Bone marrow (tissue), 2 donors: ENCODE data around the gene UFM1.
"Not testable (repeated sequence)": the region's sequence is repeated elsewhere in the genome, so short reads cannot be mapped to it uniquely, and the experiment has no call there.

Experiments
- DNase-seq, 2 donors: peaks; one replicate each; lab custom pipeline; 2025; lab: John Stamatoyannopoulos, UW

The UFM1 gene

GRCh38 chr13:38349390-38350113, at the start of gene UFM1:
Gene UFM1, plus strand, starts transcription at chr13:38349851. Its CDS starts 69 bp downstream, at chr13:38349920.
- DNase-seq = peak; percentile 69 to 97

- DNase-seq = no peak
These were observed 48.4 kb upstream of the UFM1 start for GRCh38 chr13:38301236-38301635.

- no peak for DNase-seq
These were observed 45.8 kb upstream of the UFM1 start for GRCh38 chr13:38303816-38304320.

GRCh38 chr13:38308736-38309135, 40.9 kb upstream of the UFM1 start:
- DNase-seq = no peak

GRCh38 chr13:38309397-38309796, 40.3 kb upstream of the UFM1 start:
- no peak for DNase-seq

- DNase-seq = not testable (repeated sequence)
These were observed 38.5 kb upstream of the UFM1 start for GRCh38 chr13:38311175-38311574.

- no peak for DNase-seq
These were observed 33.5 kb upstream of the UFM1 start for GRCh38 chr13:38316129-38316528.

GRCh38 chr13:38321654-38322053, 28.0 kb upstream of the UFM1 start:
- DNase-seq = no peak

GRCh38 chr13:38325426-38325825, 24.2 kb upstream of the UFM1 start:
- no peak for DNase-seq

GRCh38 chr13:38328699-38329098, 21.0 kb upstream of the UFM1 start:
- DNase-seq = no peak

GRCh38 chr13:38334845-38335244, 14.8 kb upstream of the UFM1 start:
- no peak for DNase-seq

GRCh38 chr13:38338089-38338488, 11.6 kb upstream of the UFM1 start:
- no peak for DNase-seq

- DNase-seq = no peak
These were observed 9.0 kb upstream of the UFM1 start for GRCh38 chr13:38340624-38341023.

- no peak for DNase-seq
These were observed 8.4 kb upstream of the UFM1 start for GRCh38 chr13:38341149-38341692.

GRCh38 chr13:38346764-38347163, 2.9 kb upstream of the UFM1 start:
- no peak for DNase-seq

- no peak for DNase-seq
These were observed 726 bp upstream of the UFM1 start for GRCh38 chr13:38348861-38349389.

GRCh38 chr13:38350114-38350617, 515 bp downstream of the UFM1 start:
- DNase-seq = no peak

GRCh38 chr13:38355595-38356119, 6.0 kb downstream of the UFM1 start:
- no peak for DNase-seq

- DNase-seq = no peak
These were observed 9.0 kb downstream of the UFM1 start for GRCh38 chr13:38358684-38359083.

GRCh38 chr13:38361542-38362262, 12.1 kb downstream of the UFM1 start:
- DNase-seq = no peak

GRCh38 chr13:38363219-38363618, 13.6 kb downstream of the UFM1 start:
- DNase-seq = no peak

- DNase-seq = not testable (repeated sequence)
These were observed 14.1 kb downstream of the UFM1 start for GRCh38 chr13:38363746-38364145.
